Left lobe of liver (tissue), 2 donors: ENCODE measurements around the gene LIN52. TPM values are rescaled to one million over a fixed set of nuclear protein-coding genes. Genes with fewer than 3 reads are reported as not detected.

ENCODE experiments used
- ATAC-seq: fragments of 200-7000 bp; cut with Tn5 transposase; one replicate; pipeline ENCODE4 v1.9.1; 2020; ENCODE audit warnings: mild to moderate bottlenecking, moderate library complexity
- DNase-seq: peaks from one replicate; pipeline ENCODE4 v3.0.0-alpha.2; 2020; ENCODE audit warnings: low spot score
- total RNA-seq: library from RNA; stranded (reverse); gene quantifications from one replicate; pipeline ENCODE4 v1.2.1, GENCODE V29; 2021
- donor health status: DM: no; HTN: no; CAD: no; lungs with moderate emphysema.
- donor health status: DM: no; HTN: yes; CAD: no.

LIN52 gene
- total RNA-seq, 1 donor from 2014 or later = 5.6 TPM

DNA sequence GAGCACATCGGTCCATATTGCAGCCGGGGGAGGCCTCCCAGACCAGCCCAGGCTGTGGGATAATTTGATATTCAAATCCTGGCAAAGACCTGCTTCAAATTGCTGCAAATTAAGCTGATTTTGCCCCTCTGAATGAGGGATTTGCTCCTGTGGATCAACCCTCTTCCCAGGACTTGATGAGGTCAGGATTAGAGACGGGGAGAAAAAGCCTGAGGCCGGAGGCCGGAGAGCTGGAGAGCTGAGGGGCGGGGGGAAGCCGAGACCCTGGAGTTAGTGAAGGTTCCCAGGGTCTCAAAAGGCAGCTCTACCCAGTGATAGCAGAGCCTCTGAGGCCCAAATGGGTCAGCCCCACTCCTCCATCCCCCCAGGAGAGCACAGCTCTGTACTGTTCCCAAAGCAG is 137.0 kb downstream of the LIN52 start:
- DNase-seq (no peak), ATAC-seq (no peak)

GRCh38 chr14:74223016-74223415 is 138.3 kb downstream of the LIN52 start:
- ATAC-seq (no peak), DNase-seq (no peak)

DNA sequence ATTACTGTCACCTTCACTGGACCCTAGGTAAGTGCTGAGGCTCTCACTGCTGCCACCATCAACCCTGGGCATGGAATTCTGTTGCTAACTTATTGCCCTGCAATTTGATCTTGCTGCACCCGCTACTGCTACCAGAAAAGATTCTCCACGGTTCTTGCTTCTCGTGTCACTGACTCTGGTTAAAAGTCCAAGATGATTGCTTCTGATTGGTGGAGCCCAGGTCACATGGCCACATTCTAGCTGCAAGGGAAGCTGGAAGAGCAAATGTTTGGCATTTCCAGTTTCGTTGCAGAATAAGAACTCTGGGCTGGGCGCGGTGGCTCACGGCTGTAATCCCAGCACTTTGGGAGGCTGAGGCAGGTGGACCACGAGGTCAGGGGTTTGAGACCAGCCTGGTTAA is 147.0 kb downstream of the LIN52 start:
- ATAC-seq = no peak
- no peak for DNase-seq

DNA sequence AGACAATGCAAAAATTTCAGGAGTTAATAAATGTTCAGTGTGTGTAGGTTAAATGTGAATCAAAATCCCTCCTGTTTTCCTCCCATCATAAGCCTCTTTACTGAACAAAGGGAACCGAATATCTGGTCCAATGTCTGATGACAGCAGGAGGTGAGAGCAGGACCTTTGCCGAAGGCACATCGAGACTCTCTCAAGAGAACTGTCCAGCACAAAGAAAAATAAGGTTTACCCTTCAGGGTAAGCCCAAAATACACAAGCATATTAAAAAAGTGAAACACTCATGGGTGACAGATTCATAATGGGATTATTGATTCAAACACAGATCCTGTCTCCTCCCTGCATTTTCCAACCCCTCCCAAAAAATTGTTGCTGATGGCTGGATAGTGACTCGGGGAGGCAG is 150.3 kb downstream of the LIN52 start:
- DNase-seq (no peak), ATAC-seq (no peak)

- DNase-seq (no peak), ATAC-seq (no peak)
Observed at GRCh38 chr14:74237441-74237840, 152.7 kb downstream of the LIN52 start.

GRCh38 chr14:74238974-74239847 is 154.5 kb downstream of the LIN52 start, which contains the start of gene VSX2:
Gene VSX2 (plus strand): TSS chr14:74239449. CDS start chr14:74239562, 113 bp downstream.
- no peak for ATAC-seq
- no peak for DNase-seq

DNA sequence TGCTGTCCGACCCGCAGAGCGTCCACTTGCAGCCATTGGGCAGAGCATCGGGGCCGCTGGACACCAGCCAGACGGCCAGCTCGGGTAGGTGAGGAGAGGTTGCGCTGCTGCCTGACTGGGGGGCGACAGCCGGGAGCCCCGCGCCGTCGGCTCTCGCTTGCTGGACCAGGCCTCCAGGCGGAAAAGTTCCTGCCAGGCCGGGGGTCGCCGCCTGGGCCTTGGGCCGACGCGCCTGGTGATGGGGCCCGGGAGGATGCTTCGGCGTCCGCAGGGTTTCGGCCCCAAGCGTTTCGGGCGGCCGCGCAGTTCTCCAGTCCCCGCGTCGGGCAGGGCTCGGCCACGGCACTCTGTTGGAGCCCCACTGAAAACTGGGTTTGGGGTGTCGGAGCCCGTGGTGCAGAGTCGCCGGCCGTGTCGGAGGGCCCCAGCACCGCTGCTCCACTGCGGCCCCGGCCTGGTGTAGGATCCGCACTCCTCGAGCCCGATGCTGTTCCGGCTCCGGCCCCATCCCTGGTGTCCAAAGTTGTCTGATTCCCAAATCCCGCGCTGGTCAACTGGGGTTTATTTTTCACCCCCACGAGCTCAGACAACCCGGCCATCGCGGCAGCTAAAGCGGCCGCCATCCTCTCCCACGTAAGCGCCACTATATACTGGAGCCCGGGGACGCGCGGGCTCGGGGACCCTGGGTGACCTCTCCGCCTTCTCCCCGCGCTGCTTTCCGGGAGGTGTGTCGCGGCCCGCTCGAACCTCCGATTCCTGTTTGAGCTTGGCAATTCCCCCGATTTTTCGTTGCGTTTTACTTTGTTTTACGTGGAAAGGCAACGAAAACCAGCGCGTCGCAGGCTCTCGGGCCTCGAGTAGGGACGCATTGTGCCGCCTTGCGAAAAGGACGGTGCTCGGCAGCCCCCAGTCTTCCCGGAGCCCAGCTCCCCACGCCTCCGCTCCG is 155.4 kb downstream of the LIN52 start:
- ATAC-seq (peak; percentile 25), DNase-seq (no peak)

DNA sequence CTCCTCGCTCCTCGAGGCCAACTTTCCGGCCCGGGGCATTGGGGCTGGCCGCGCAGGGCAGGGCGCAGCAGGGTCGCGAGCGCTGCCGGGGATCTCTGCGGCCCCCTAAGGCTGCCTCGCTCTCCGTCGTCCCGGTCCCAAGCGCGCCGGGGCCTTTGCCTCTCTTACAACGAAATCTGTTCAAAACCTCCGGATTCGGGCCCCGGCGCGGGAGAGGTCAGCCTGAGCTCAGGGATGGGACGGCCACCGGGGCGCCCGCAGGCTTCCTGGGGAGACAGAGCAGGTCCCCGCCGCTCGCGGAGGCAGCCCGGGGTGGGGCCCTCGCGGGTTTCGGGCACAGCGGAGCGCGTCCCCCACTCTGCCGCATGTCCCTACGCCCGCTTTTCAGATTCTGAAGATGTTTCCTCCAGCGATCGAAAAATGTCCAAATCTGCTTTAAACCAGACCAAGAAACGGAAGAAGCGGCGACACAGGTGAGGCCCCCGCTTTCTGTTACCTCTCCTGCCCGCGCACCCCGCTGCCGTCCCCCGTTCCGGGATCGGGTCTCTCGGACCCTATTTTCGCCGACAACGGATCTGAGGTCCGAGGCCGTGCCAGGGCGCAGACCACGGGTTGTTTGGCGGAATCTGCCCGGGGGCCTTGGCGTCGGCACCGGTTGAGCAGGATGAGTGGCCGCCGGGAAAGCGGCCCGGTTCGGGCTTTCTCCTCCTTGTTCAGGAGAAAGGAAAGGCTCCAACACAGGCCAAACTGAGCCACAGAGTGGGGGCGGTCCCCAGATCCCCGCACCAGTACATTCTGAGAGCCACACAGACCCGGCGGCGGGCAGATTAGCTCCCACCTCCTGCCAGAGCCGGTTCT is 156.3 kb downstream of the LIN52 start:
- peak; percentile 27 for ATAC-seq
- no peak for DNase-seq

DNA sequence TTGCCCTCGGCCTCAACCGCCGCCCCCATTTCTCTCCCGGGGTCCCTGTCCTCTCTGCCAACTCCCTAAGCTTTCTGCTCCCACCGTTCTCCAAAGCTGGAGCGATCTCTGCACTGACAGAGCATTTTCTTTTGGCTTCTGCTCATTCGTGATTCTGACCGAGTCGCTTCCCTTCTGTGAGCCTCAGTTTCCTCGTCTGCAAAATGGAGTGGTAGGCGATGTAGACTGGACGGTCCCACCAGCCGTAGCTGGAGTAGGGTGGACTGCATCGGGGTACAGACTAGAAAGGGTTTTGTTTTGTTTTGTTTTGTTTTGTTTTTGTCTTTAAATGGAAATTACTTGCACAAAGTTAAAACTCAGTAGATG is 156.9 kb downstream of the LIN52 start:
- ATAC-seq = no peak
- DNase-seq = no peak

DNA sequence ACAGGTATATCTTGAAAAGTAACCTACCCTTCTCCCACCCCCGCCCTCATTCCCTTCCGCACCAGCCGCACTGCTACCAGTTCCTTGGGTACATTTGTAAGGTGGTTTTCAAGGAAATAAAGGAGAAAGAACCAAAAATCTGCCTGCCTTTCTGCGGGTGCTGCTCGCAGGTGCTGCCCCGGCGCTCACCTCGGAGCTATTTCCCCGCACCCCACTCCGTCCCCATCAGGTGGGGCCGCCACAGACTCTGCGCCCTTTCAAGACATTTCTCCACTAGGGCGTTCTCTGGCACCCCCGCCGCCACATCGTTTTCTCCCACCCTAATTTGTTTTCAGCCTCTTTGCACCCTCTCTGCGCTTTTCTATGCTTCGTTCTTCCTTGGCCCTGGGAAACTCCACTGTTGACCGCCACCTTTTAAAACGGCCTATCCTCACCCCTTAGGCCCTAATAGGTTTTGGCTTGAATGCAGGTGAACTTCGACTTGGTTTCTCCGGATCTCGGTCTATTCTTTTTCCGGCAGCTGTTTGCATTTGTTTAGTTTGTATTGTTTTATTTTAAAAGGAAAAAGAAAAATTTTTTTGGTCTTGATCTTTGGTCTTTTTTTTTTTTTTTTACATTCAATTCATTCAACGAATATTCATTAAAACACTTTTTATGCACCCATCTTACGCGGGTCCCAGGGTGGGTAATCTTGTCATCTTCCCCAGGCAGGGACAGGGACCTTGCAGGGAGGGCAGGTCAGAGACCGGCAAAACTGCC is 157.4 kb downstream of the LIN52 start:
- no peak for DNase-seq

GRCh38 chr14:74242780-74243042 is 158.0 kb downstream of the LIN52 start:
- ATAC-seq (no peak), DNase-seq (no peak)

More for the DNA sequence above, 157.4 kb downstream of the LIN52 start:
- ATAC-seq = no peak

- ATAC-seq = no peak
- DNase-seq = no peak
Observed at GRCh38 chr14:74243051-74243450, 158.3 kb downstream of the LIN52 start.

DNA sequence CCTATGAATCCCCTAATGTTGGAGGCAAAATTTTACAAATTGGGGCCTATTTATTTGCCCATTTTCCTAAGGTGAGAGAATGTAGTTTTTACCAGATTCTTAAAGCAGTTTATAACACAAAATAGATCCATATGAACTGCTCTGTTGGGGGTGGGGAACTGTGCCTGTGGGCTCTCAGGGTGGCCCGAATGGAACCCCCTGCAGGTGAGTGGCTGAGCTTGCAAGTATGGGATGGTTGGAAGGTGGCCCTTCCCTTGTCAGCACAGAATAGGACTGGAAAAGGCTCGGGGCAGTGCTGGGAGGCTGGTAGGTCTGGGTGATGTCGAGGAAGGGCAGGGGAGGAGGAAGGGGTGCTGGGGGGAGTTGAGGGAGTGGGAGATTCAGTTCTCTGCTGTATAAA is 159.4 kb downstream of the LIN52 start:
- DNase-seq = no peak
- no peak for ATAC-seq

DNA sequence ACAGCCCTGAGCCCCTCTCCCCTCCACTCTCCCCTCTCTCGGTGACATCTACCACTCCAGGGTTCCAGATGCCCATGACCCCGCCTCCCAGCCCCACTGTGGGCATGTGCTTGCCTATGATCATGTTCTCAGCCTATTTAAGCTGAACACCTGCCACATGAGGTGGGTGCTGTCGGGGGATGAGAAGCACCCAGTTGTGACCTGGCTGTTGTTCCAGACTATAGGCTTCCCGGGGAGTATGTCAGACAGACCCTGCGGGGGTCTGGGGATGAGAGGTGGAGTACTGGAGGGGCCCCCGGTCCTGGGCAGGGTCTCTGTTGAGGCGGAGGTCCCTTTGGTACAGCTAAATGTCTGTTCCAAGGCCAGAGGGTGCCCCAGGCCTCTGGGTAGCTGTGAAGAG is 160.5 kb downstream of the LIN52 start:
- ATAC-seq (no peak), DNase-seq (no peak)

DNA sequence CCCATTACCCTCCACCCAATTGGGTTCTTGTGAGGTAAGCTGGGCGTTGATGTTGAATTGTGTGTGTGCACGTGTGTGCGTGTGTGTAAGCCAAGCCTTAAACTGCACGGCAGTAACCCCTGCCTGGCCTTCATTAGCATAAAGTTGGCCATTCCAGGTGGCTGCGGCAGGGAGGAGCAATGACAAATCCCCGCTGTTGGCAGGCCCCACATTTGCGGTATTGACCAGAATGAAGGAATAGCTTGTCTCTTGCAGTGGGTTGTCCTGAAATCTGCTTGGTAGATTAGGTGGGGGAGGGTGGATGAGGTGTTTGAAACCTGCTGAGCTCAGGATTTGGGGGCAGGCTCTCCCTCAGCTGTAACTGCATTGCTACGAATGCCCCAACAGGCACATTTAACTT is 161.8 kb downstream of the LIN52 start:
- DNase-seq = no peak
- no peak for ATAC-seq

GRCh38 chr14:74248017-74248416 is 163.3 kb downstream of the LIN52 start:
- no peak for ATAC-seq
- DNase-seq = no peak

GRCh38 chr14:74249433-74250375 is 164.9 kb downstream of the LIN52 start:
- no peak for ATAC-seq
- no peak for DNase-seq
